C4-2B (cell line): Measurements from ENCODE around the gene CREB5.

Experiments used
- ZFX ChIP-seq: fragments of 450-650 bp; IDR thresholded peaks from 2 replicates; pipeline ENCODE4 v1.6.1; 2017
- TF ChIP-seq, protein P1 (sequence below): fragments of 450-650 bp; conservative IDR thresholded peaks from 2 replicates; pipeline ENCODE4 v1.5.1; 2017; ENCODE audit warnings: mild to moderate bottlenecking

DNA sequence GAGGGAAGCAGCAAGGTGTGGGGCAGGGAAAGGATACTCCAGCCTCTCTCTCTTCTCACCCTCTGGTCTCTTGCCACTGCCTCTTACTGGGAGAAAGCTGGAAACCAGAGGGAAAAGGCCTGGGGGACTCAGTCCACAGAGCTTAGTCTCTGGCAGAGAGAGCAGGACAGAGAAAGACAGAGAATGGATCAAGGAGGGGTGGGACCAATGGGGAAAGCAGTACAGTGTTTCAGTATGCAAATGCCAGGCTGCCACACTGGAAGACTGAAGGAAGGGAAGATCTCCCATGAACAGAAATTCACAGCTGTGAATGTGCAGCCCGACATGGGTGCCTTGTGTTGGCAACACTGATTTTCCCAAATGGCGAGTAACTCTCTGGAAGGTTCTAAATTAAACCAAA is 40.4 kb downstream of the CREB5 start:
- TF ChIP-seq ZFX: no peak
- TF ChIP-seq, protein P1, sequence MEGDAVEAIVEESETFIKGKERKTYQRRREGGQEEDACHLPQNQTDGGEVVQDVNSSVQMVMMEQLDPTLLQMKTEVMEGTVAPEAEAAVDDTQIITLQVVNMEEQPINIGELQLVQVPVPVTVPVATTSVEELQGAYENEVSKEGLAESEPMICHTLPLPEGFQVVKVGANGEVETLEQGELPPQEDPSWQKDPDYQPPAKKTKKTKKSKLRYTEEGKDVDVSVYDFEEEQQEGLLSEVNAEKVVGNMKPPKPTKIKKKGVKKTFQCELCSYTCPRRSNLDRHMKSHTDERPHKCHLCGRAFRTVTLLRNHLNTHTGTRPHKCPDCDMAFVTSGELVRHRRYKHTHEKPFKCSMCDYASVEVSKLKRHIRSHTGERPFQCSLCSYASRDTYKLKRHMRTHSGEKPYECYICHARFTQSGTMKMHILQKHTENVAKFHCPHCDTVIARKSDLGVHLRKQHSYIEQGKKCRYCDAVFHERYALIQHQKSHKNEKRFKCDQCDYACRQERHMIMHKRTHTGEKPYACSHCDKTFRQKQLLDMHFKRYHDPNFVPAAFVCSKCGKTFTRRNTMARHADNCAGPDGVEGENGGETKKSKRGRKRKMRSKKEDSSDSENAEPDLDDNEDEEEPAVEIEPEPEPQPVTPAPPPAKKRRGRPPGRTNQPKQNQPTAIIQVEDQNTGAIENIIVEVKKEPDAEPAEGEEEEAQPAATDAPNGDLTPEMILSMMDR: no peak
